T-cell (primary cell): ENCODE measurements around the gene TMEM17. TPM values are rescaled to one million over a fixed set of nuclear protein-coding genes. Genes with fewer than 3 reads are reported as not detected.

ENCODE experiments used
- ATAC-seq, 4 experiments: fragments of 200-7000 bp in 3 of 4; fragments of 150-1000 bp in 1 of 4; cut with Tn5 transposase; replicated peaks in 1 of 4; 1 replicate in 3 of 4; 2 replicates in 1 of 4; pipeline ENCODE4 v1.10.0; 2021; ENCODE audit warnings: moderate library complexity in 3 of 4, mild to moderate bottlenecking in 2 of 4, moderate number of reproducible peaks in 1 of 4
- CTCF ChIA-PET, 2 donors: fragments of 300-600 bp; sonication (Branson Sonifier 250); formaldehyde crosslinking; loops; one replicate each; lab custom pipeline; 2022; ENCODE audit warnings: antibody characterized with exemption in 2 of 2; lab: Charles Lee
- POLR2A ChIA-PET, 2 donors: fragments of 300-600 bp; sonication (Branson Sonifier 250); formaldehyde crosslinking; loops; one replicate each; lab custom pipeline; 2022; ENCODE audit warnings: antibody characterized with exemption in 2 of 2; lab: Charles Lee
- DNase-seq, 35 experiments: peaks; one replicate each; pipeline versions ENCODE4 v3.0.0 to v3.0.0-alpha.2; 2013 to 2023
- H3K27ac ChIP-seq: one replicate; pipeline ENCODE4 v1.5.1; 2013; ENCODE audit warnings: low read length
- H3K27me3 ChIP-seq, 2 experiments: replicated peaks in 1 of 2; 1 replicate in 1 of 2; 2 replicates in 1 of 2; pipeline versions ENCODE4 v1.6.1 to v1.7.0; 2013; ENCODE audit warnings: low read length in 1 of 2, mixed read lengths in 1 of 2; ENCODE audit not compliant: control insufficient read depth in 2 of 2, insufficient read depth in 2 of 2; ENCODE audit errors: extremely low read depth in 1 of 2
- H3K36me3 ChIP-seq, 2 donors: 1 replicate in 1 of 2; 2 replicates in 1 of 2; pipeline versions ENCODE4 v1.6.1 to v1.7.0; 2013; ENCODE audit warnings: low read length in 1 of 2; ENCODE audit not compliant: control insufficient read depth in 2 of 2, insufficient read depth in 1 of 2; ENCODE audit errors: extremely low read depth in 1 of 2
- H3K4me1 ChIP-seq, 2 experiments: 1 replicate in 1 of 2; 2 replicates in 1 of 2; pipeline versions ENCODE4 v1.6.1 to v1.7.0; 2013; ENCODE audit warnings: low read length in 2 of 2, mixed read lengths in 1 of 2; ENCODE audit not compliant: insufficient read depth in 2 of 2, control insufficient read depth in 1 of 2; ENCODE audit errors: extremely low read depth in 1 of 2
- H3K4me3 ChIP-seq, 2 donors: 1 replicate in 1 of 2; 2 replicates in 1 of 2; pipeline versions ENCODE4 v1.5.1 to v1.7.0; 2013; ENCODE audit warnings: mild to moderate bottlenecking in 2 of 2, low read length in 1 of 2, moderate library complexity in 1 of 2; ENCODE audit not compliant: control insufficient read depth in 1 of 2; ENCODE audit errors: extremely low read depth in 1 of 2
- H3K9me3 ChIP-seq: 2 replicates; pipeline ENCODE4 v1.7.0; 2013
- H3K27ac Mint-ChIP-seq, 2 donors: one replicate each; pipeline ENCODE4 v1.8.0; 2020 to 2021; ENCODE audit warnings: mild to moderate bottlenecking in 2 of 2, mixed read lengths in 2 of 2
- H3K27me3 Mint-ChIP-seq, 2 donors: one replicate each; pipeline ENCODE4 v1.8.0; 2021 to 2022; ENCODE audit warnings: mixed read lengths in 2 of 2
- H3K36me3 Mint-ChIP-seq: one replicate; pipeline ENCODE4 v1.8.0; 2021; ENCODE audit warnings: mixed read lengths
- H3K4me1 Mint-ChIP-seq, 3 donors: one replicate each; pipeline ENCODE4 v1.8.0; 2020 to 2022; ENCODE audit warnings: mixed read lengths in 3 of 3, mild to moderate bottlenecking in 1 of 3
- H3K4me3 Mint-ChIP-seq, 3 donors: one replicate each; pipeline ENCODE4 v1.8.0; 2020 to 2022; ENCODE audit warnings: mild to moderate bottlenecking in 3 of 3, mixed read lengths in 3 of 3, moderate library complexity in 3 of 3
- H3K9me3 Mint-ChIP-seq, 3 donors: one replicate each; pipeline ENCODE4 v1.8.0; 2020 to 2022; ENCODE audit warnings: mixed read lengths in 3 of 3
- WGBS: methylation state at CpG from one replicate; pipeline ENCODE4 v1.1.5; 2013; ENCODE audit warnings: missing lambda C conversion rate; ENCODE audit not compliant: insufficient coverage; 5-methylcytosine and 5-hydroxymethylcytosine counted together
- total RNA-seq, 35 experiments: library from RNA in 6 of 35; stranded (reverse) in 6 of 35; fragments of 120-200 nt in 1 of 35; gene quantifications; one replicate each; pipeline versions ENCODE4 v1.2.1 to v1.2.4 and lab custom pipeline; 2013 to 2026

TMEM17 gene
- total RNA-seq, 5 donors from 2014 or later (not counting 1 experiment from before 2014, with no cell fraction given), result 0.15 to 0.19 (median 0.16) TPM; not detected in 2

- Mint-ChIP-seq H3K36me3 (no peaks in the 10 kb centered on the region), H3K27ac (no peak overlapping the region), H3K9me3 (no peaks in the 10 kb centered on the region), H3K4me1 (peaks cover 0 to 2% (median 0%) of the 10 kb centered on the region in 3 donors), H3K27me3 (peaks cover 0 to 3% of the 10 kb centered on the region in 2 donors), H3K4me3 (no peak overlapping the region)
- H3K27ac ChIP-seq, result no peak overlapping the region
- 83% methylated on average over 1 of the region's 2 CpGs for WGBS
- CTCF ChIA-PET, result interaction anchor here in 1 of 2 donors (0.6 kb wide), 1 partner anchor 493 kb away, joined by 5 read pairs; no protein-coding TSS in a partner anchor
- no peaks in the 10 kb centered on the region for H3K4me1 ChIP-seq
- POLR2A ChIA-PET, result no interaction called here
- H3K27me3 ChIP-seq, result peaks cover 0 to 12% of the 10 kb centered on the region in 2 experiments
- ATAC-seq (no peak), DNase-seq (no peak)
- no peaks in the 10 kb centered on the region for H3K36me3 ChIP-seq
- H3K4me3 ChIP-seq, result no peak overlapping the region
- H3K9me3 ChIP-seq, result no peaks in the 10 kb centered on the region
These were observed 36.4 kb downstream of the TMEM17 start for GRCh38 chr2:62469548-62469947.

- Mint-ChIP-seq H3K4me3 (no peak overlapping the region), H3K27me3 (peaks cover 0 to 3% of the 10 kb centered on the region in 2 donors), H3K4me1 (no peaks in the 10 kb centered on the region), H3K9me3 (no peaks in the 10 kb centered on the region), H3K36me3 (no peaks in the 10 kb centered on the region), H3K27ac (no peak overlapping the region)
- no peak overlapping the region for H3K27ac ChIP-seq
- ChIA-PET CTCF (interaction anchor here in 1 of 2 donors (0.6 kb wide), 1 partner anchor 492 kb away, joined by 5 read pairs; no protein-coding TSS in a partner anchor), POLR2A (no interaction called here)
- H3K9me3 ChIP-seq, result no peaks in the 10 kb centered on the region
- no CpG with 5 or more reads among the region's 1 CpG for WGBS
- no peaks in the 10 kb centered on the region for H3K36me3 ChIP-seq
- no peak overlapping the region for H3K4me3 ChIP-seq
- DNase-seq (no peak), ATAC-seq (no peak)
- no peaks in the 10 kb centered on the region for H3K4me1 ChIP-seq
- H3K27me3 ChIP-seq, result peaks cover 0 to 8% of the 10 kb centered on the region in 2 experiments
These were observed 36.9 kb downstream of the TMEM17 start for GRCh38 chr2:62469114-62469513.

- ChIA-PET POLR2A (interaction anchor here in 1 of 2 donors (0.6 kb wide), 1 partner anchor 24 kb away, joined by 3 read pairs; no protein-coding TSS in a partner anchor), CTCF (interaction anchor here in 1 of 2 donors (1.0 kb wide), 1 partner anchor 10 kb away, joined by 3 read pairs; no protein-coding TSS in a partner anchor)
- ATAC-seq (no peak), DNase-seq (no peak)
- Histone ChIP-seq H3K4me3 (no peak overlapping the region), H3K27ac (no peak overlapping the region), H3K4me1 (no peaks in the 10 kb centered on the region), H3K36me3 (no peaks in the 10 kb centered on the region), H3K9me3 (no peaks in the 10 kb centered on the region), H3K27me3 (peaks cover 0 to 8% of the 10 kb centered on the region in 2 experiments)
- Mint-ChIP-seq H3K4me3 (no peak overlapping the region), H3K27me3 (peaks cover 0 to 3% of the 10 kb centered on the region in 2 donors), H3K4me1 (no peaks in the 10 kb centered on the region), H3K27ac (no peak overlapping the region), H3K36me3 (no peaks in the 10 kb centered on the region), H3K9me3 (no peaks in the 10 kb centered on the region)
- 90% methylated on average over 5 of the region's 8 CpGs for WGBS
These were observed 38.3 kb downstream of the TMEM17 start for GRCh38 chr2:62467475-62468321.

- Mint-ChIP-seq H3K4me1 (no peaks in the 10 kb centered on the region), H3K4me3 (no peak overlapping the region), H3K27ac (no peak overlapping the region), H3K9me3 (no peaks in the 10 kb centered on the region), H3K36me3 (no peaks in the 10 kb centered on the region), H3K27me3 (peaks cover 0 to 3% of the 10 kb centered on the region in 2 donors)
- Histone ChIP-seq H3K4me3 (no peak overlapping the region), H3K9me3 (no peaks in the 10 kb centered on the region), H3K36me3 (no peaks in the 10 kb centered on the region), H3K27ac (no peak overlapping the region), H3K4me1 (no peaks in the 10 kb centered on the region), H3K27me3 (peaks cover 0 to 9% of the 10 kb centered on the region in 2 experiments)
- ChIA-PET CTCF (interaction anchor here in 1 of 2 donors (1.0 kb wide), 1 partner anchor 10 kb away, joined by 3 read pairs; no protein-coding TSS in a partner anchor), POLR2A (interaction anchor here in 1 of 2 donors (0.6 kb wide), 1 partner anchor 23 kb away, joined by 3 read pairs; no protein-coding TSS in a partner anchor)
- WGBS, result 78% methylated on average over 6 of the region's 6 CpGs
- ATAC-seq, result no peak
- no peak for DNase-seq
These were observed 38.9 kb downstream of the TMEM17 start for GRCh38 chr2:62467100-62467474.

GRCh38 chr2:62466503-62466854 is 39.5 kb downstream of the TMEM17 start:
- no peak for DNase-seq
- Histone ChIP-seq H3K27ac (no peak overlapping the region), H3K4me3 (no peak overlapping the region), H3K36me3 (no peaks in the 10 kb centered on the region), H3K9me3 (no peaks in the 10 kb centered on the region), H3K27me3 (peaks cover 0 to 10% of the 10 kb centered on the region in 2 experiments), H3K4me1 (no peaks in the 10 kb centered on the region)
- H3K36me3 Mint-ChIP-seq, result no peaks in the 10 kb centered on the region
- H3K4me1 Mint-ChIP-seq, result no peaks in the 10 kb centered on the region
- WGBS, result 100% methylated on average over 1 of the region's 2 CpGs
- POLR2A ChIA-PET, result no interaction called here
- CTCF ChIA-PET, result interaction anchor here in 1 of 2 donors (1.0 kb wide), 1 partner anchor 9 kb away, joined by 3 read pairs; no protein-coding TSS in a partner anchor
- no peak overlapping the region for H3K27ac Mint-ChIP-seq
- H3K27me3 Mint-ChIP-seq, result peaks cover 0 to 3% of the 10 kb centered on the region in 2 donors
- no peak overlapping the region for H3K4me3 Mint-ChIP-seq
- no peak for ATAC-seq
- no peaks in the 10 kb centered on the region for H3K9me3 Mint-ChIP-seq

GRCh38 chr2:62465741-62466502 is 40.1 kb downstream of the TMEM17 start:
- WGBS, result 89% methylated on average over 7 of the region's 8 CpGs
- no peaks in the 10 kb centered on the region for H3K9me3 Mint-ChIP-seq
- CTCF ChIA-PET, result interaction anchor here in 1 of 2 donors (0.9 kb wide), 1 partner anchor 9 kb away, joined by 3 read pairs; no protein-coding TSS in a partner anchor
- Histone ChIP-seq H3K27me3 (peaks cover 0 to 9% of the 10 kb centered on the region in 2 experiments), H3K4me1 (no peaks in the 10 kb centered on the region), H3K4me3 (no peak overlapping the region), H3K36me3 (no peaks in the 10 kb centered on the region), H3K9me3 (no peaks in the 10 kb centered on the region), H3K27ac (no peak overlapping the region)
- ATAC-seq (no peak), DNase-seq (no peak)
- peaks cover 0 to 2% of the 10 kb centered on the region in 2 donors for H3K27me3 Mint-ChIP-seq
- no peak overlapping the region for H3K4me3 Mint-ChIP-seq
- H3K4me1 Mint-ChIP-seq, result no peaks in the 10 kb centered on the region
- H3K27ac Mint-ChIP-seq, result no peak overlapping the region
- POLR2A ChIA-PET, result interaction anchor here in 1 of 2 donors (0.7 kb wide), 1 partner anchor 768 kb away, joined by 5 read pairs; no protein-coding TSS in a partner anchor
- no peaks in the 10 kb centered on the region for H3K36me3 Mint-ChIP-seq
